SJCRH30 (cell line): Measurements from ENCODE around the gene NCAM1. TPM values are rescaled to one million over a fixed set of nuclear protein-coding genes. Genes with fewer than 3 reads are reported as not detected.
"Not testable (repeated sequence)": the region's sequence is repeated elsewhere in the genome, so short reads cannot be mapped to it uniquely, and the experiment has no call there.

Experiments used
- DNase-seq, 2 experiments: peaks; one replicate each; pipeline ENCODE4 v3.0.0-alpha.2; 2015 to 2020
- H3K27ac ChIP-seq: fragments of 250-450 bp; sonication (Bioruptor Pico); 2 replicates; pipeline ENCODE4 v1.5.1; 2020; ENCODE audit warnings: mild to moderate bottlenecking, moderate library complexity
- H3K27me3 ChIP-seq: fragments of 250-450 bp; sonication (Bioruptor Pico); 2 replicates; pipeline ENCODE4 v1.5.1; 2020; ENCODE audit warnings: mild to moderate bottlenecking, moderate library complexity
- H3K36me3 ChIP-seq: fragments of 250-450 bp; sonication (Bioruptor Pico); 2 replicates; pipeline ENCODE4 v1.5.1; 2020; ENCODE audit warnings: mild to moderate bottlenecking, moderate library complexity
- H3K4me1 ChIP-seq: fragments of 250-450 bp; sonication (Bioruptor Pico); 2 replicates; pipeline ENCODE4 v1.5.1; 2020; ENCODE audit warnings: mild to moderate bottlenecking, moderate library complexity
- H3K4me3 ChIP-seq: fragments of 250-450 bp; sonication (Bioruptor Pico); 2 replicates; pipeline ENCODE4 v1.5.1; 2020; ENCODE audit warnings: mild to moderate bottlenecking, moderate library complexity
- H3K9me3 ChIP-seq: fragments of 250-450 bp; sonication (Bioruptor Pico); replicated peaks from 2 replicates; pipeline ENCODE4 v1.5.1; 2020; ENCODE audit warnings: mild to moderate bottlenecking, moderate library complexity
- total RNA-seq: library from RNA; depleted of rRNA; stranded (reverse); fragments of >200 nt; shearing (Covaris generic); gene quantifications from 2 replicates; pipeline ENCODE4 v1.2.3, GENCODE V29; 2014; rRNA removed

NCAM1 gene
- total RNA-seq = 76.7 and 86.8 TPM in 2 replicates

DNA sequence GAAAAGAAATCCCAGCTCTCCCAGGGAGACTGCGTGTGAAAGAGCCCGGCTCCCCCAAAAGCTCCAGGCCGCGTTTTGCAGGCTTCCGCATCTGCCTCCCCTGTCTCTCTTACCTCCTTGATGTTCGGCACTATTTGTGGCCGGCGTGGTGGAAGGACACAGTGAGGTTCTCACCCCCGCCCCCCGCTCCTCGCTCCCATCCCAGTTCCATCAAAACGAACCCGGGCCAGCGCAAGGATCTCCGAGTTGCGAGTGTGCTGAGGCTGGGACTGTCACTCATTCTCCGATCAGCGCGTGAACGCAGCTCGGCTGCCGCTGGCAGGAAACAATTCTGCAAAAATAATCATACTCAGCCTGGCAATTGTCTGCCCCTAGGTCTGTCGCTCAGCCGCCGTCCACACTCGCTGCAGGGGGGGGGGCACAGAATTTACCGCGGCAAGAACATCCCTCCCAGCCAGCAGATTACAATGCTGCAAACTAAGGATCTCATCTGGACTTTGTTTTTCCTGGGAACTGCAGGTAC is at the start of gene NCAM1:
Gene NCAM1, plus strand, starts transcription at position 275 of the 523 bp plus-strand sequence.
- peak; percentile 95 to 96 for DNase-seq
- Histone ChIP-seq H3K27ac (peak within 1 kb of the TSS; percentile 87), H3K9me3 (no peaks in the 10 kb centered on the region), H3K4me1 (peaks cover 18% of the 10 kb centered on the region), H3K27me3 (no peaks in the 10 kb centered on the region), H3K4me3 (peak within 1 kb of the TSS; percentile 67), H3K36me3 (no peaks in the 10 kb centered on the region)

DNA sequence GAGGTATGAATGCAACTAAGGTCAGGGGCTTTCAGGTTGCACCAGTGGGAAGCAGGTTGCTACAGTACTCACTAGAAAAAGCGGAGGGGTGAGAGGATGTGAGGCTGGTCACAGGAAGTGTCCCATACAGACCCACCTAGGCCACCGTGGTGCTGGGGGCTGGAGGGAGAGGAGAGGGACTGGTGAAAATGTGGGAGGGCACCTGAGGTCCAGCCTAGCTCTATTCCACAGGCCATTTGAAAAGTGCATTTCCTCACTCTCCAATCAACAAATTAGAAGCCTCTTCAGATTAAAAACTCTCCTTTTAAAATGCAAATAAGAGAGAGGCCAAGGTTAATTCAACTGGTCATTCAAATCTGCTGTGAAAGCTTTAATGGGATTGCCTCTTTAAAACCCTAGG is 38.6 kb upstream of the NCAM1 start:
- H3K9me3 ChIP-seq = no peaks in the 10 kb centered on the region
- no peak for DNase-seq
- H3K36me3 ChIP-seq = no peaks in the 10 kb centered on the region
- H3K27ac ChIP-seq = no peak overlapping the region
- no peak overlapping the region for H3K4me3 ChIP-seq
- H3K4me1 ChIP-seq = no peaks in the 10 kb centered on the region
- no peaks in the 10 kb centered on the region for H3K27me3 ChIP-seq

DNA sequence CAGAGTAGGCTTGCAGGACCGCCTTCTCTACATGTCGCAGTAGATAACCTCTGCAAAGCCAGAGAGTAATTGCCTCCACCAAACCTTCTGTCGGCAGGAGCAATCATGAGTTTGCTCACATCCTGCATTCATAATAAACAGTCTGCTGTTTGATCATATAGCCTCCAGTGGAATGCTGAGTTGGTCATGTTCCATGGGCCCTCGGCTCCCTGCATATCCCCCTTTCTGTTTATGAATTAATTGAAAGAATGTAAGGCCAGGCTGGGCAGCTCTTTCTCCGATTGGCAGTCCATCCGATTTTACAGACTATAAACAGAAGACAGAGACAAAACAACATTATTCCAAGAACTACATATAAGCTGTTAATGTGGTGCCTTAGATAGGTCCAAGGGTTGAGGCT is 36.4 kb upstream of the NCAM1 start:
- not testable (repeated sequence) for H3K4me1 ChIP-seq, H3K27ac ChIP-seq, DNase-seq, H3K36me3 ChIP-seq, H3K9me3 ChIP-seq, H3K27me3 ChIP-seq, H3K4me3 ChIP-seq

DNA sequence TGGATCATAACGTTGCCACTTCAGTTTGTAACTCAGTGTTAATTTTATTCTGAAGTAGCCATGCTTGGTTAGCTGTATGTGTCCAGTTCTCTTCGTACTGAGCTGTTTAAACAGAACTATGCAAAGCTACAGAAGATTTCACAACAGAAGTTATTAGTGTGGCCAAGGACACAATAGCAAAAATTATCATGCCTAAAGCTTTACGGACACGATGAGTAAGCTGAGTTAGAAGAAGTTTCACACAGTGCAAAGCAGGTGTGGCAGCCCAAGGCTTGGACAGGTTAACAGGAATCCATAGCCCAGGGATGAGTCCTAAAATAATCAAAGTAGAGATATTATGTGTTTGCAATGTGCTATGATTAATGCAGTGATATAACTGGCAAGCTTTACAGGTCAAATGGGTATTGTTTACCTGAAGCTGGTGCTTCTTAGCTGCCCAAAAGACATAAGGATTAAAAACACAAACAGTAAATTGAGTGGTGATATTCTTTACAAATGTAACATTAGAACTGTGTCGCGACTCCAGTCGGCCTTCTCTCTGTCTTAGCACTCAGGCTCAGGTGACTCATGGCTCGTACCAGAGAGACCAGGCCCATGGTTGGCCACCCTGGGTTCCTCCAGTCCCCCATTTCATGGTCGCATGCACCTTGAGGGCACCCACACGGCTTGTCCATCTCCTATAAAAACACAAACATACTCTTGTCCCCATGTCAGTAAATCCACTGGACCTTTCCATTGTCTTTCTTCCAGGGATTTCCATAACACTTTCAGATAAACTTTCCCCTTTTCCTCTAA is 35.5 kb upstream of the NCAM1 start:
- Histone ChIP-seq H3K4me1 (no peaks in the 10 kb centered on the region), H3K9me3 (no peaks in the 10 kb centered on the region), H3K27ac (no peak overlapping the region), H3K27me3 (no peaks in the 10 kb centered on the region), H3K4me3 (no peak overlapping the region), H3K36me3 (no peaks in the 10 kb centered on the region)
- DNase-seq = no peak

DNA sequence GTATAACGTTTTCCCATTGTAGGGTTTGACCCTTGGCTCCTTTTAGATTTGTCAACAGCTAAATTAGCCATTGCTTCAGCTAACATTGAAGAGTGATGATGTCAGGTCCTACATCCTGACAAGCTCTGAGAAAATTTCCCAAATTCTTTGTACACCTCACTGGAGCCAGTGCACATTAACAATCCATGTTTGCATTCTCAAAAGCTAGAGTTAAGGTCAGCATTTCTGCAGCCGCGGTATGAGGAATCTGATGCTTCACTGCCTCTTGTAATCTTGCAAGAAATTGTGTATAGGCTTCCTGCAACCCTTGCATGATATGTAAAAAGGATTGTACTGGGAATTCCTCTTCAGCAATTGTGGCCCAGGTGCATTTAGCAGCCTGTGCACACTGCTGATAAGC is 33.1 kb upstream of the NCAM1 start:
- no peak overlapping the region for H3K27ac ChIP-seq
- H3K36me3 ChIP-seq = no peaks in the 10 kb centered on the region
- H3K27me3 ChIP-seq = no peaks in the 10 kb centered on the region
- H3K4me3 ChIP-seq = no peak overlapping the region
- H3K9me3 ChIP-seq = no peaks in the 10 kb centered on the region
- DNase-seq = no peak
- H3K4me1 ChIP-seq = no peaks in the 10 kb centered on the region

DNA sequence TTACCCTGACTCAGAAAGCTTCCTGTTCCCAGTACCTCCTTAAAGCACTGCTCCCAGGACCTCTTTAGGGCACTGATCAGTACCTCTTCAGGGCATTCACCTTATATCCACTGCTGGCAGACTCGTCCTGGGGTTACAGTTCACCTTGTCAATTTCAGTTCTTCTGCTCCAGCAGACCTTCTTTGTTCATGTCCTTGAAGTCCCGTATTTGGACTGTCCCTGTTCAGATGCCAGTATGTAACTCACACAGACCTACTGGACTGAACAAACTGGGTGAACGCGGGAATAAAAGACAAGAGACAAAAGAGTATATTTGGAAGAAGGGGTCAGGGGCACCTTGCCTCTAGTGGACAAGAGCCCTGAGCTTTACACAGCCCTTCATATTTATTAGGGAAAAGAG is 31.8 kb upstream of the NCAM1 start:
- no peak for DNase-seq
- no peaks in the 10 kb centered on the region for H3K9me3 ChIP-seq
- H3K4me3 ChIP-seq = no peak overlapping the region
- H3K27ac ChIP-seq = no peak overlapping the region
- no peaks in the 10 kb centered on the region for H3K27me3 ChIP-seq
- H3K36me3 ChIP-seq = no peaks in the 10 kb centered on the region
- H3K4me1 ChIP-seq = no peaks in the 10 kb centered on the region

DNA sequence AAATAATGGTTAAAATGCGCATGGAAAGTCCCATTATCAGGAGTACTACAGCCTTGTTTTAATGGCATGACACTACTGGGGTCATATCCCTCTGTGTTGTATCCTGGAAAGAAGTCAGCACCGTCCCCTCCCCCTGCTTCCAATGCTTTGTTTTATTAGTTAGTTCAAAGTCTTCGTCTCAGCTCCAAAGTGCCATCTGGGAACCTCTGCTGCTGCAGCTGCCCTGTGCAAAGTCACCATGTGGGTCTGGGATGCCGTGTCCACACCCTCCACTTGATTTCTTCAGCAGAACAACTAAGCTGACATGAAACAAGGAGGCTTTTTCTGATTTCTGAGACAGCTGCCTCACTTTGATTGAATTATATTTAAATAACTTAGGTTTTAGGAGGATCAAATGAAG is 29.5 kb upstream of the NCAM1 start:
- Histone ChIP-seq H3K9me3 (no peaks in the 10 kb centered on the region), H3K36me3 (no peaks in the 10 kb centered on the region), H3K4me1 (no peaks in the 10 kb centered on the region), H3K4me3 (no peak overlapping the region), H3K27ac (no peak overlapping the region), H3K27me3 (no peaks in the 10 kb centered on the region)
- DNase-seq = no peak

DNA sequence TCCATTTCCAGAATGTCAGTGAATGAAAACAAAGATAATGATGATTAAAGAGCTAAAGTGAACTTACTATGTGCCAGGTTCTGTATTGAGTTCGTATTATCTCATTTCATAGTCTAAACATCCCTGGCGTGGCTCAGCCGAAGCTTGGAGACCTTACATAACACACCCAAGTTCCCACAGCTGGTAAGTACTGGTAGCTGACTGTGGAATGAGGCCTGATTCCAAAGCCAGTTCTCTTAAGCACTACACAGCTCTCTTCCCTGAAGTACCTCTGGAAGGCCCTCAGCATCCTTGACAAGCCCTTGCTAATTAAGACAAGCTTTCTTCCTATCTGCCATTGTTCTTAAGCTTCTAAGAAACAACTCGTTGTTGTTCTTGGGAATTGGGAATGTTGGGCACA is 28.6 kb upstream of the NCAM1 start:
- H3K27ac ChIP-seq = no peak overlapping the region
- no peak overlapping the region for H3K4me3 ChIP-seq
- DNase-seq = no peak
- no peaks in the 10 kb centered on the region for H3K36me3 ChIP-seq
- H3K27me3 ChIP-seq = no peaks in the 10 kb centered on the region
- no peaks in the 10 kb centered on the region for H3K9me3 ChIP-seq
- no peaks in the 10 kb centered on the region for H3K4me1 ChIP-seq

DNA sequence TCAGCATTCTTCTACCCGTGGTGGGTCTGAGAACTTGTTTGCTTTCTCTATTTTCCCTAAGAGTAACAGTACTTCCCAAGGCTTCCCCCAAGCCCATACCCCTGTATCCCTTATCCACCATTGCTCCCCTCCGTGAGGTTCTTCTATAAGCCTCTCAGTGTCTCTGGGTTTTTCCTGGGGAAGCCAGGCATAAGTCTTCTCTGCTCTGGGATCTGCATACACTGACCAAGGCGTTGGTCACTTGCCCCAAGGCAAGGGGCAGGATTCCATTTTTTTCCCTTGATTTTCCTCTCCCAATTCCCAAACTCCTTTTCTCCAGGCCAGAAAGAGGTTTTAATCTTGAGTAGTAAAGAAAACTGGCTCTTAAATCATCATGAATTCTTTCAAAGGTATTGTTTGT is 27.2 kb upstream of the NCAM1 start:
- no peak for DNase-seq
- H3K36me3 ChIP-seq = no peaks in the 10 kb centered on the region
- H3K4me3 ChIP-seq = no peak overlapping the region
- no peaks in the 10 kb centered on the region for H3K27me3 ChIP-seq
- H3K9me3 ChIP-seq = no peaks in the 10 kb centered on the region
- H3K4me1 ChIP-seq = no peaks in the 10 kb centered on the region
- no peak overlapping the region for H3K27ac ChIP-seq

DNA sequence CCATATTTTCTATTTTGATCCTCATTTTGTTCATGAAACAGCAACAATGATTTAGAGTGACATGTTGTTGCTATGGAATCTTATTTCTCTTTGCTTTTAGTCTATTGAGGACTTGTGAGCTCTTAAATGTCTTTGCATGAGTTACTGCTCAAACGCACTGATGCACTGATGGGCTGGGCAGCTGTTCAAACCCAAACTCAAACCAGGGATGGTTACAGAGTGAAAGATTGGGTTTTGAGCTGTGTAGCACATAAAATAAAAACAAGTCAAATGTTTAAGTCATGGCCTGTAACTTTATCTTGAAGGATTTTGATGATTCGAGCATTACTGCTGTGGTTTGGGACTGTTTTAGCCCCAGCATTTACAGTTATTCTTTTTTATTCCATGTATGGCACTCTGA is 20.1 kb upstream of the NCAM1 start:
- Histone ChIP-seq H3K9me3 (no peaks in the 10 kb centered on the region), H3K36me3 (no peaks in the 10 kb centered on the region), H3K27me3 (no peaks in the 10 kb centered on the region), H3K4me3 (no peak overlapping the region), H3K4me1 (peaks cover 6% of the 10 kb centered on the region; the same call in 1 of the 2 replicates), H3K27ac (no peak overlapping the region)
- no peak for DNase-seq

DNA sequence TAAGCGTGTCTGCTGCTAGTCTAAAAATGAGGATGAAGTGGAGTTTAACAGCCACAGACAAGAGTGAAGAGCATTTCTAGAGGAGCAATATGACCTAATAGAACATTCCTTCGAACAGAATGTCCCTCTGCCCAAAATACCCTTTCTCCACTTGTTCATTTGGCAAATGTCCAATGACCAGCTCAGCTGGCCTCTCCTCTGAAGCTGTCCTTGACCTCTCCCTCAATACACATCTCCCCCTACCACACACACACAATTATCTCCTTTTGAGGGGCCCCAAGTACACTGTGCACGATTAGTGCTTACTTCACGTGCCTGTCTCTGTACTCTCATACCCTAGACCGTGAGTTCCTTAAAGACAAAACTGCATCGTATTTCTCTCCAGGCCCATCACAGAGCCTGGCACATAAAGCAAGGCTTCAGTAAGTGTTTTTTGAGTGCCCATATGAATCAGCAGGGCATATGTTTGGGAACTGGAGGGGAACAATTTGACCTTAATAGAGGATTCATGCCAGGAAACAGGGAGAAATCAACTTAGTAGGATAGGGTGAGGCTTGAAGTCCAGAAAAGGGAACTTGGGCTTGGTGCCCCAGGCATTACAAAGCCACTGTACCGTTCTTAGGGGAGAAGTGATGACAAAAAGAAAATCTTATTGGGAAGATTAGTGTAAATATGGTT is 18.1 kb upstream of the NCAM1 start:
- H3K36me3 ChIP-seq = no peaks in the 10 kb centered on the region
- H3K4me1 ChIP-seq = peaks cover 6% of the 10 kb centered on the region; the same call in 1 of the 2 replicates
- no peak overlapping the region for H3K27ac ChIP-seq
- DNase-seq = peak in 1 of 2 experiments; percentile 13
- H3K27me3 ChIP-seq = no peaks in the 10 kb centered on the region
- no peaks in the 10 kb centered on the region for H3K9me3 ChIP-seq
- H3K4me3 ChIP-seq = no peak overlapping the region

DNA sequence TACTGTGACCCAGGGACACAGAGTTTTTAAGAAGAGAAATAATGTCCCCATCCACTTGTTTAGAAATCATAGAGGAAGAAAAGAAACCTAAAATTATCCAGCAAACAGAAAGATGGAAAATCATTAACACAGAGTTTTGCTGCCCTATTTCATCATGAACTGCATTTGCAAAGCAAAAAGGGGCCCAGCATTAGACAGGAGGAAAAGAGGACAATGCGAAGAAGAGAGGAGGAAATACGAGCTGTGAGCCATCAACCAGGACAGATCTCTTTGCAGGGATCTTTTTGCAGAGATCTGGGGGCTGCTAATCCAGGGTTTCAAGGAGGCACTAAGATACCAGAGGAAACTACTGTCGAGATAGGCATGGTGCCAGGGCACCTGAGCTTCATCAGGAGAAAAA is 14.4 kb upstream of the NCAM1 start:
- Histone ChIP-seq H3K27ac (no peak overlapping the region), H3K4me1 (peaks cover 6% of the 10 kb centered on the region; the same call in 1 of the 2 replicates), H3K9me3 (no peaks in the 10 kb centered on the region)

DNA sequence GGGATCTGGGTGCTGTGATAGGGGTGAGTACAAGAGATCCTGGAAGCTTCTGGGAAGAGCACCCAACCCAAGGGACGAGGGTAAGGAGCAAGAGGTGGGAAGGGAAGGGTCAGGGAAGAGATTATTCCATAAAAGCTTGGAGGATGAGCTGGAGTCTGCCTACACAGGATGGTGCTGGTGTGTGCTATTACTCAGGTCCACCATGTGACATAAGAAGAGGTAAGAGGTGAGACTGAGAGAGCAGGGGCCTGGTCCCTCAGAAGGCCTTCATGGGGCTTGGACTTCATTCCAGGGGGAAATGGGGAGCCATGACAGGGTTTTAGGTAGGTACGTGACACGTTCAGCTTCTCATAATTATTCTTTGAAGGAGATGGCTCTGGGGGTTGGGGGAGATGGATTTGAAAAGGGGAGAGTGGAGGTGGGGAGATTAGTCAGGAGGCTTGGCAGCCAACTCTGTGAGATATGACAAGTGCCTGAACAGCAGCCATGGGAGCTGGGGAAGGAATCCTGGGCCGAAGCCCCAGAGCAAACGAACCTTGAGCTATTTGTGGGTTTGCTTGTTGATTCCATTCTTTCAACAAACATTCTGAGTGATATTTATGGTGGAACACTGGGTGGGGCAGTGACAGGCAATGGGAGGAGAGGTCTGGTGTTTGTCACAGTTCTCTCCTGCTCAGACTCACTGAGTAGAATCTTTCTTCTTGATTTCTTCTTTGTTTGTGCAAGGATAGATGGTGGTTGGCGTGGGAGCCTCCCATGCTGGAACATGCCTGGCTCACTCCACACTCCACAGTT is 11.2 kb upstream of the NCAM1 start:
- no peaks in the 10 kb centered on the region for H3K9me3 ChIP-seq
- H3K4me3 ChIP-seq = no peak overlapping the region
- H3K27me3 ChIP-seq = no peaks in the 10 kb centered on the region
- DNase-seq = no peak
- no peaks in the 10 kb centered on the region for H3K4me1 ChIP-seq
- H3K36me3 ChIP-seq = no peaks in the 10 kb centered on the region
- H3K27ac ChIP-seq = no peak overlapping the region

More for the DNA sequence above, 14.4 kb upstream of the NCAM1 start:
- H3K36me3 ChIP-seq = no peaks in the 10 kb centered on the region
- H3K27me3 ChIP-seq = no peaks in the 10 kb centered on the region
- no peak overlapping the region for H3K4me3 ChIP-seq
- DNase-seq = no peak

DNA sequence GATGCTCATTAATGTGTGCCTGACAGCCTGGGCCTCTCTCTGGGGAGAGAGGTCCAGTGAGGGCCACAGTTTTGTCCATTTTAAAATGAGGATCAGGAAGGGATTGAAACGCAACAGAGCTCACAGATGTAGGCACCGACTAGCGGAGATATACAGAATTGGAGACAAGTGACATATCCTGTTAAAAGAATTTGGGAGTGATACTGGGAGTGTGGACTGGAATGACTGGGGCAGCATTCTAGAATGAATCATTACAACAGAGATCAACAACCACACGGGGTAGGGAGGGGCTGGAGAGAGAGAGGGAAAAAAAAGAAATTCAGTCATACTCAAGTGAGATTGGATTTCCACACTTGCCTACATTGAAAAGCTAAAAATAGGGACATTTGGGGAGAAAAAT is 2.5 kb upstream of the NCAM1 start:
- no peaks in the 10 kb centered on the region for H3K9me3 ChIP-seq
- DNase-seq = no peak
- no peaks in the 10 kb centered on the region for H3K27me3 ChIP-seq
- no peaks in the 10 kb centered on the region for H3K4me1 ChIP-seq
- no peak overlapping the region for H3K4me3 ChIP-seq
- no peak overlapping the region for H3K27ac ChIP-seq
- H3K36me3 ChIP-seq = no peaks in the 10 kb centered on the region
